ENCODE results near the gene IFIT1B. TPM values are rescaled to one million over a fixed set of nuclear protein-coding genes. Genes with fewer than 3 reads are reported as not detected.

The IFIT1B gene
- total RNA-seq, 1 experiment from 2014 or later = not detected

- intact Hi-C loops (cut with micrococcal nuclease; ENCODE audit: unreplicated experiment) = no loop called here
- Histone ChIP-seq H3K27me3 (replicated peaks; ENCODE audit: control insufficient read depth, insufficient read depth, low read length) (no peaks in the 10 kb centered on the region), H3K9me3 (no peaks in the 10 kb centered on the region), H3K4me1 (peaks cover 30% of the 10 kb centered on the region), H3K4me3 (ENCODE audit: low read depth, low read length) (no peak overlapping the region), H3K36me3 (ENCODE audit: control insufficient read depth, insufficient read depth, low read length) (no peaks in the 10 kb centered on the region; the same call in 1 of the 2 replicates)
- peaks cover 18% of the 10 kb centered on the region for H3K4me1 Mint-ChIP-seq (ENCODE audit: low read depth, unreplicated experiment)
- ChIA-PET CTCF (interaction anchor here (1.0 kb wide), 1 partner anchor 38 kb away, joined by 3 read pairs; no protein-coding TSS in a partner anchor), POLR2A (no interaction called here)
- H3K4me3 Mint-ChIP-seq (ENCODE audit: unreplicated experiment) = no peak overlapping the region
- peaks cover 9% of the 10 kb centered on the region for H3K9me3 Mint-ChIP-seq (ENCODE audit: unreplicated experiment)
- H3K27me3 Mint-ChIP-seq (ENCODE audit: insufficient read depth, unreplicated experiment) = no peaks in the 10 kb centered on the region
- no TSS peak for BruUV-seq (replicated peaks)
- H3K36me3 Mint-ChIP-seq (ENCODE audit: insufficient read depth, unreplicated experiment) = peaks cover 18% of the 10 kb centered on the region
- H3K27ac Mint-ChIP-seq (ENCODE audit: unreplicated experiment) = no peak overlapping the region
- no peak for DNase-seq
- no peak for TF ChIP-seq CTCF (IDR thresholded peaks at IDR 0.05; ENCODE audit: insufficient read depth in 1 of 2, low read depth in 1 of 2, low read length in 1 of 2, severe bottlenecking in 1 of 2, unreplicated experiment in 1 of 2)
Observed at GRCh38 chr10:89355394-89355931, 22.4 kb upstream of the IFIT1B start.

- CTCF ChIA-PET = no interaction called here
- Mint-ChIP-seq H3K27ac (ENCODE audit: unreplicated experiment) (no peak overlapping the region), H3K27me3 (ENCODE audit: insufficient read depth, unreplicated experiment) (no peaks in the 10 kb centered on the region), H3K9me3 (ENCODE audit: unreplicated experiment) (peaks cover 9% of the 10 kb centered on the region), H3K4me1 (ENCODE audit: low read depth, unreplicated experiment) (peaks cover 6% of the 10 kb centered on the region), H3K36me3 (ENCODE audit: insufficient read depth, unreplicated experiment) (peaks cover 12% of the 10 kb centered on the region), H3K4me3 (ENCODE audit: unreplicated experiment) (no peak overlapping the region)
- no peak for TF ChIP-seq CTCF (IDR thresholded peaks at IDR 0.05; ENCODE audit: insufficient read depth in 1 of 2, low read depth in 1 of 2, low read length in 1 of 2, severe bottlenecking in 1 of 2, unreplicated experiment in 1 of 2)
- no peaks in the 10 kb centered on the region; the same call in 1 of the 2 replicates for H3K36me3 ChIP-seq (ENCODE audit: control insufficient read depth, insufficient read depth, low read length)
- POLR2A ChIA-PET = no interaction called here
- BruUV-seq (replicated peaks) = no TSS peak
- H3K4me3 ChIP-seq (ENCODE audit: low read depth, low read length) = no peak overlapping the region
- H3K27me3 ChIP-seq (replicated peaks; ENCODE audit: control insufficient read depth, insufficient read depth, low read length) = no peaks in the 10 kb centered on the region
- peaks cover 17% of the 10 kb centered on the region for H3K4me1 ChIP-seq
- no peak for DNase-seq
- no peaks in the 10 kb centered on the region for H3K9me3 ChIP-seq
- intact Hi-C loops (cut with micrococcal nuclease; ENCODE audit: unreplicated experiment) = no loop called here
Observed at GRCh38 chr10:89357096-89357495, 20.8 kb upstream of the IFIT1B start.

GRCh38 chr10:89357975-89358374, 19.9 kb upstream of the IFIT1B start:
- Histone ChIP-seq H3K27me3 (replicated peaks; ENCODE audit: control insufficient read depth, insufficient read depth, low read length) (no peaks in the 10 kb centered on the region), H3K4me3 (ENCODE audit: low read depth, low read length) (no peak overlapping the region), H3K9me3 (no peaks in the 10 kb centered on the region), H3K4me1 (peaks cover 10% of the 10 kb centered on the region), H3K36me3 (ENCODE audit: control insufficient read depth, insufficient read depth, low read length) (no peaks in the 10 kb centered on the region; the same call in 1 of the 2 replicates)
- peaks cover 9% of the 10 kb centered on the region for H3K9me3 Mint-ChIP-seq (ENCODE audit: unreplicated experiment)
- peaks cover 11% of the 10 kb centered on the region for H3K4me1 Mint-ChIP-seq (ENCODE audit: low read depth, unreplicated experiment)
- ChIA-PET POLR2A (no interaction called here), CTCF (no interaction called here)
- H3K36me3 Mint-ChIP-seq (ENCODE audit: insufficient read depth, unreplicated experiment) = peaks cover 6% of the 10 kb centered on the region
- H3K27ac Mint-ChIP-seq (ENCODE audit: unreplicated experiment) = no peak overlapping the region
- DNase-seq = no peak
- no peak overlapping the region for H3K4me3 Mint-ChIP-seq (ENCODE audit: unreplicated experiment)
- intact Hi-C loops (cut with micrococcal nuclease; ENCODE audit: unreplicated experiment) = no loop called here
- TF ChIP-seq CTCF (IDR thresholded peaks at IDR 0.05; ENCODE audit: insufficient read depth in 1 of 2, low read depth in 1 of 2, low read length in 1 of 2, severe bottlenecking in 1 of 2, unreplicated experiment in 1 of 2) = no peak
- H3K27me3 Mint-ChIP-seq (ENCODE audit: insufficient read depth, unreplicated experiment) = no peaks in the 10 kb centered on the region
- no TSS peak for BruUV-seq (replicated peaks)

Measured in Caco-2 (cell line).